NCI-H2196 treated with DMSO at 0.1 percent for 48 hours (cell line): ENCODE measurements around the gene WDPCP.
"Not testable (repeated sequence)": the region's sequence is repeated elsewhere in the genome, so short reads cannot be mapped to it uniquely, and the experiment has no call there.

Experiments
- DNase-seq: peaks from one replicate; lab custom pipeline; 2025; ENCODE audit not compliant: unreplicated experiment; lab: John Stamatoyannopoulos, UW

Gene WDPCP

GRCh38 chr2:63465633-63466032 is 122.6 kb downstream of the WDPCP start:
- DNase-seq: no peak

DNA sequence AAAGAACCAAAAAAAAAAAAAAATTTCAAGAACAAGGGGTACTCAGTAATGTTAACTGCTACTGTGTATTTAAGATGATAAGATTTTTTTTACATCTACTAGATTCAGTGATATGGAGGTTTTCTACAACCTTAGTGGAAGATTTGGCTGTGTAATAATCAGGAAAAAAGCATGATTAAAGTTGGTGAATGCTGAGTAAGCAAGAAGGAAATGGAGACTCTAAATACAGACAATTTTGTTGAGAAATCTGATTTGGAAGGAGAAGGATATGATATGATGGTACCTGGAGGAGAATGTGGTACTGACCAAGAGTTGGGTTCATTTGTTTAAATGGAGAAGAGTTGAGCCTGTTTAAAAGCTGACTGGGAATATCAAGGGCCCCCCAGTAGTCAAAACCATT is 125.1 kb downstream of the WDPCP start:
- DNase-seq: no peak

GRCh38 chr2:63446658-63447057 is 141.6 kb downstream of the WDPCP start:
- DNase-seq: no peak

- DNase-seq: no peak
Measured at GRCh38 chr2:63444565-63445288, 143.6 kb downstream of the WDPCP start.

DNA sequence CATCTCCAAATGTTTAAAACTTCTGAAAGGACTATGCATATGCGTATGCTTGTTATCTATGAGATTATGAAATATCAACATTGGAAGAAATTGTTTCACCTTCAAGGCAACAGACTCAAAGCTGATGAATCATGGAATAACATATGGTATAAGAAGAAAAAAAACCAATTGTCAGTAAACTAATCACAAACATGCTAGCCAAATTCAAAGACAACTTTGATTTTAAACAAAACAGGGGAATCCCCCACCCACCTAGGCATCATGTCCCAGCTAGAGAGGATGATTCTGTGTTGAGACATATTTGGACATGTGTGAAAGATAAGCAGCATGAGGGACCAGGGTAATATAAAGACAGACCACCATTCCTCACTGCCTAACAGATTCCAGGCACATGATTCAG is 147.7 kb downstream of the WDPCP start:
- no peak for DNase-seq

- no peak for DNase-seq
Measured at GRCh38 chr2:63438181-63438580, 150.1 kb downstream of the WDPCP start.

DNA sequence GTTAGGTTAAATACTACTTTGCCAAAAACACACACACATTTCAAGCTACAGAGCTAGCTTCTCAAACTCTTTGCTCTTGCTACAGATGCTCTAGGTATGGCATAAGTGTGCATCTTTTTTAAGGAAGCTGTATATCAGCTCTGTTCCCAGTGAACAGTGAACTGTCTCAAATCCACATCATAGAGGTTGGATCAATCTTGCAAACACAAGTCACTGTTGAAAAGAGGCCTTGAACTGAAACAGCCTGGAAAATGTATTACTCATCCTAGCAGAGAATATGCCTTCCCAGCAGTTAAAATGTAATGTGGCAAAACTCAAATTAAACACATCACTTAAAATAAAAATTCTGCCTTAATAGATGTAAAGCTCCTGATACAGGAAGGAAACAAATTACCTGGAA is 151.8 kb downstream of the WDPCP start:
- DNase-seq: no peak

DNA sequence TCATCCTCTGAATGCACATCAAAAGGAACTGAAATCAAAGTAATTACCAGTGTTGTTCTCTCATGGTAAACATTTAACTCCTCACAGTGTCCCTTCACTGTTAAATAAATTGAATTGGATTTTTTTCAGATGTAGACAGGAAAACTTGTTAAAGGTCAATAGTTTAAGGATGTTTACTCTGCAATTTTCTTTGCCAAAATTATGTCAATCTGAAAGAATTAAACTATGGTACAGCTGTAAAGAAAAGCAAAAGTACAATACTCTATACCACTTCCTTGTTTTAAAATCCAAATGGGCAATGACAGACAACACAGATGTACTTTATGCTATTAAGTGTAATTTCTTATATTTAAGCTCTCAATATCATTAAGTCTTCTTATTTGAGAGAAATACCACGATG is 153.2 kb downstream of the WDPCP start:
- DNase-seq: no peak

DNA sequence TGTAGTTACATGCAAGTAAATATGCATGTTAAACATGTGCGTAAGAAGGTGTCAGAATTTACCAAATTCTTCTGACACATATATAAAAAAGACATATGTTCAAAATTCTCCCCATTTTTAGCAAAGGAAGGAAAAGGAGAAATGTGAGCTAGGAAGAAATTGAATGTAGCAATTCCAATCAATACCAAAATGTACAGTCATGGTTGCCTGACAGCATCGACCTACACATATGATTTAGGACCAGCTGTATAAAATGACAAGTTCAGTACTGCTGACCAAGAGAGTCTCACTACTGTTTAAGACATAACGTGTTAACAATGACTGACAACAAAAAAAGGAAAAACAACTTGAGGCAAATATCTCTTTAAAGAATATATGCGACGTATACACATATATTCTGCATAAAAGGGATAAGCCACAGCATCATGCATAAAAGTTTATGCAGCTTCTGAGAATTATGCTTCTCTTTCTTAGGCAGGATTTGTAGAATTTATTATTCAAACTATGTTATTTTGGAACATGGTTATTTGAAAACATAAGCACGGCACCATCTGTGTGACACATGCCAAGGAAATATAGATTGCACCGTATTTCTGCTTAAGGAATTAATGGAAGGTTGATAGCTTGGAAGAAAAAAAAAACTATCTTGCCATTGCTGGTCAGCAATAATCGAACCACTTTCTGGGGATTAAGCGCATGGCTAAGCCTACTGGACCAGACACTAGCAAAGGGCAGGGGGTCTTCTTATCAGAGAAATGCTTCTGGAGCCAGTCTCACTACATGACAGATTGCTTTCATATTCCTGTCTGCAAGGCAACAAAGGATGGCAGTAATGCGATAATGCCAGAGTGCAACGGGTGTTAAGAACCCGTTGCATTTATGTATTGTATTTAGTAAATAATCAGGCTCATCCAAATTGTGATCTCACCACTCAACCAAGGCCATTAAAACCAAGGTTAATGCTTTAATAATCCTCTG is 154.0 kb downstream of the WDPCP start:
- DNase-seq: no peak

- no peak for DNase-seq
Measured at GRCh38 chr2:63432373-63432772, 155.9 kb downstream of the WDPCP start.

GRCh38 chr2:63425606-63426005 is 162.7 kb downstream of the WDPCP start:
- no peak for DNase-seq

GRCh38 chr2:63425079-63425416 is 163.2 kb downstream of the WDPCP start:
- no peak for DNase-seq

DNA sequence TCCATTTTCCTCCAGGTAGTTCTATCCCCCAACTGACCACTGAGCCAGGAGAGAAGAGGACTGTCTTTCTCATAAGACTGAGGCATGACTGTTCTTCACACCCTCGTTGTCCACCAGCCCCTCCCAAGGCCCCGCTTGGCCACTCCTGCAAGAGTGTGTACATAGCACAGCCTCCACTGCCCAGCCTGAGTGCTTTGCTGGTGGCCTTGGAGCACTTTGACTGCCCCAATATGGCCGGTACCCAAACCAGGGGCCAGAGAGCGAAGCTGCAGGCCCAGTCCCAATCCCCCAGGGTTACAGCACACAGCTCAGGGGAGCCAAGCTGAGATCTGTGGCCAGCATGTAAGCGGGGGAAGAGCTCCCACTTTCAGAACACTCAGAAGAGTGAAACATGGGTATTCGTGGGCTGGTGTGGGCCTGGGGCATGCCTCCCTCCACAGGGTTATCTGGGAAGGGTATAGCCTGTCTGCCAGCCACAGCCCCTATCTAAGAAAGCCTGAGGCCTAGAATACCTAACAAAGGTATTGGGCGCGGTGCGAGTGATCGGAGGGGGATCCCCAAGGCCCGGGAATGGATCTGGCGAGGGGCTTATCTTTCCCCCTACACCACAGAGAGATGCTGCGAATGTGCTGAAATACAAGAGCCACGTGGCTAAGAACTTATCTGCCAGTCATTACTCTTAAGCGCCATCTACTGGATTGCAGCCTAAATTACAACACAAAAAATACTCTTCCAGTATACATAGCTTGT is 163.8 kb downstream of the WDPCP start:
- no peak for DNase-seq

DNA sequence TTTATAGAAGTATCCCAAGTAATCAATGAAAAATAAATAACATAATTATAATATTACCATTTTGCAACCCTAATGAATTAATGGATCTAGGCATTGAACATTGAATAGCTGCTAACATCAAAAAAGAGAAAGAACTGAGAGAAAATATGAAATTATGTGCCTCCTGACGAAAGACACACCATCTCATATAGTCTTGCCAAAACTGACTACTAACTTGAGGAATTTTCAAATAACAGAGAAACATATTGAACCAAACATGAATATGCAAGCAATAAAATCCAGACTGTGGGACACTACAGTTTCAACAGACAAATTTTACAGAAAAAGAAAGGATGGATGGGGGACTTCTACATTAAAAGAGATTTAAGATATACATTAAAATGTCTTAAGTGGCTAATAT is 165.7 kb downstream of the WDPCP start:
- DNase-seq: no peak

GRCh38 chr2:63408530-63408929 is 179.7 kb downstream of the WDPCP start:
- DNase-seq: no peak

- DNase-seq: no peak
Measured at GRCh38 chr2:63406641-63407040, 181.6 kb downstream of the WDPCP start.

- no peak for DNase-seq
Measured at GRCh38 chr2:63403820-63404219, 184.5 kb downstream of the WDPCP start.

GRCh38 chr2:63402889-63403288 is 185.4 kb downstream of the WDPCP start:
- DNase-seq: not testable (repeated sequence)

- DNase-seq: no peak
Measured at GRCh38 chr2:63399156-63399555, 189.1 kb downstream of the WDPCP start.

GRCh38 chr2:63379451-63379850 is 208.8 kb downstream of the WDPCP start:
- DNase-seq: no peak

DNA sequence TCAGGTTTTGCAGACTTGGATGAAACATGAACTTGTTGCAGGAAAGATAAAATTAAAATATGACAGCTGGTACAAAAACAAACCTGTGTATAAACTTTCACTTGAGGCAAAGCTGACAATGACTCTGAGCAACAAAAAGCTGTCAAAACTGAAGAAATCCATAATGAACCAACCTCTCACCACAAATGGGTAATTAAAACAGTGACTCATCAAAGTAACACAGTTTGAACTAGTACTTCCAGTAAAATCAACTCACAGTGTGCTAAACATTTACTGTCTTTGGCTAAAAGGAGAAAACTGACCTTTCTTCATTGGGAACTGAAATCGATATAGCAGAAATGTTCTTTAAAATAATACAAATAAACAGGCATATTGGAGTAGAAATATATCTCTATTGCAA is 209.7 kb downstream of the WDPCP start:
- no peak for DNase-seq

- DNase-seq: no peak
Measured at GRCh38 chr2:63374341-63374740, 213.9 kb downstream of the WDPCP start.
